Prostate gland (tissue), 2 donors: ENCODE data around the gene SPARC. TPM values are rescaled to one million over a fixed set of nuclear protein-coding genes. Genes with fewer than 3 reads are reported as not detected.

Experiments used
- DNase-seq: peaks from one replicate; pipeline ENCODE4 v3.0.0-alpha.2; 2019; ENCODE audit warnings: low spot score
- H3K27ac ChIP-seq, 2 donors: fragments of 200-600 bp; sonication (generic); 2 replicates each; pipeline ENCODE4 v1.5.1; 2017 to 2019
- H3K27me3 ChIP-seq: fragments of 200-600 bp; sonication (generic); replicated peaks from 2 replicates; pipeline ENCODE4 v1.5.1; 2019; ENCODE audit not compliant: insufficient read depth
- H3K36me3 ChIP-seq, 2 donors: fragments of 200-600 bp; sonication (generic); 1 replicate in 1 of 2; 2 replicates in 1 of 2; pipeline versions ENCODE4 v1.5.1 to v1.8.1; 2017 to 2019
- H3K4me1 ChIP-seq: fragments of 200-600 bp; sonication (generic); replicated peaks from 2 replicates; pipeline ENCODE4 v1.5.1; 2019
- H3K4me3 ChIP-seq, 2 donors: fragments of 200-600 bp; sonication (generic); 2 replicates each; pipeline ENCODE4 v1.5.1; 2017 to 2019
- H3K9me3 ChIP-seq: fragments of 200-600 bp; sonication (generic); 2 replicates; pipeline ENCODE4 v1.5.1; 2017
- CTCF ChIP-seq, 4 experiments: fragments of 200-600 bp in 2 of 4; fragments of 450-650 bp in 2 of 4; sonication (generic) in 2 of 4; IDR thresholded peaks; 1 replicate in 3 of 4; 2 replicates in 1 of 4; pipeline ENCODE4 v1.5.1; 2016 to 2019; ENCODE audit warnings: antibody characterized with exemption in 4 of 4, mild to moderate bottlenecking in 2 of 4, moderate library complexity in 2 of 4
- POLR2A ChIP-seq: fragments of 450-650 bp; IDR thresholded peaks from one replicate; pipeline ENCODE4 v1.6.1; 2016; ENCODE audit warnings: antibody characterized with exemption, mild to moderate bottlenecking
- POLR2AphosphoS5 ChIP-seq: sonication (generic); formaldehyde crosslinking; IDR thresholded peaks from one replicate; pipeline ENCODE4 v1.6.1; 2017; ENCODE audit warnings: antibody characterized with exemption
- WGBS: methylation state at CpG from one replicate; pipeline ENCODE4 v1.1.5; 2018; 5-methylcytosine and 5-hydroxymethylcytosine counted together
- intact Hi-C: fragments of 100-400 bp; cut with DNase I; formaldehyde crosslinking; loops from one replicate; pipeline ENCODE4 v1.14.2; 2022
- total RNA-seq, 2 donors: library from RNA; depleted of rRNA; stranded (reverse); fragments of >200 nt; gene quantifications; one replicate each; pipeline ENCODE4 v1.1.0, GENCODE V29; 2016

SPARC gene
- total RNA-seq, 2 donors from 2014 or later, result 101 to 2,249 TPM

GRCh38 chr5:151656311-151656710, 30.4 kb downstream of the SPARC start:
- Histone ChIP-seq H3K4me3 (no peak overlapping the region), H3K9me3 (no peaks in the 10 kb centered on the region), H3K4me1 (no peaks in the 10 kb centered on the region), H3K27ac (no peak overlapping the region), H3K36me3 (no peaks in the 10 kb centered on the region), H3K27me3 (no peaks in the 10 kb centered on the region)
- 95% methylated on average over 4 of the region's 4 CpGs for WGBS
- intact Hi-C loops, result no loop called here
- TF ChIP-seq POLR2A (no peak), CTCF (IDR thresholded peaks at IDR 0.05) (no peak), POLR2AphosphoS5 (no peak)
- DNase-seq, result no peak

- intact Hi-C loops, result loop anchor here (2.0 to 5.0 kb wide), 2 partner anchors 150 to 205 kb away; partner anchors contain the start of gene SLC36A1
- no peak overlapping the region for H3K4me3 ChIP-seq
- H3K27ac ChIP-seq, result no peak overlapping the region
- H3K36me3 ChIP-seq, result no peaks in the 10 kb centered on the region
- DNase-seq, result peak; percentile 76
- no peaks in the 10 kb centered on the region for H3K9me3 ChIP-seq
- no peaks in the 10 kb centered on the region for H3K4me1 ChIP-seq
- 0% methylated on average over 6 of the region's 6 CpGs for WGBS
- H3K27me3 ChIP-seq, result no peaks in the 10 kb centered on the region
- TF ChIP-seq POLR2A (no peak), POLR2AphosphoS5 (peak; percentile 46), CTCF (IDR thresholded peaks at IDR 0.05) (peak; percentile 53 to 90 (median 72))
Observed at GRCh38 chr5:151651997-151652645, 34.6 kb downstream of the SPARC start.

GRCh38 chr5:151648988-151649387, 37.7 kb downstream of the SPARC start:
- no peak for DNase-seq
- no peak for TF ChIP-seq POLR2A
- H3K27ac ChIP-seq, result peak overlapping the region in 1 of 2 donors; percentile 38
- 30% methylated on average over 7 of the region's 7 CpGs for WGBS
- H3K36me3 ChIP-seq, result no peaks in the 10 kb centered on the region
- H3K9me3 ChIP-seq, result no peaks in the 10 kb centered on the region
- H3K4me1 ChIP-seq, result no peaks in the 10 kb centered on the region
- no peak overlapping the region for H3K4me3 ChIP-seq
- intact Hi-C loops, result loop anchor here (10.0 kb wide), 1 partner anchor 506 kb away; no protein-coding TSS in a partner anchor
- H3K27me3 ChIP-seq, result no peaks in the 10 kb centered on the region

GRCh38 chr5:151648089-151648488, 38.6 kb downstream of the SPARC start:
- Histone ChIP-seq H3K4me1 (no peaks in the 10 kb centered on the region), H3K27ac (no peak overlapping the region), H3K27me3 (no peaks in the 10 kb centered on the region), H3K9me3 (no peaks in the 10 kb centered on the region), H3K4me3 (no peak overlapping the region), H3K36me3 (no peaks in the 10 kb centered on the region)
- 92% methylated on average over 2 of the region's 2 CpGs for WGBS
- TF ChIP-seq POLR2A (no peak), POLR2AphosphoS5 (no peak), CTCF (IDR thresholded peaks at IDR 0.05) (no peak)
- DNase-seq, result no peak
- intact Hi-C loops, result loop anchor here (10.0 kb wide), 1 partner anchor 507 kb away; no protein-coding TSS in a partner anchor

- Histone ChIP-seq H3K4me1 (no peaks in the 10 kb centered on the region), H3K36me3 (no peaks in the 10 kb centered on the region), H3K4me3 (no peak overlapping the region), H3K27me3 (no peaks in the 10 kb centered on the region), H3K27ac (no peak overlapping the region), H3K9me3 (no peaks in the 10 kb centered on the region)
- intact Hi-C loops, result loop anchor here (10.0 kb wide), 1 partner anchor 507 kb away; no protein-coding TSS in a partner anchor
- 81% methylated on average over 5 of the region's 5 CpGs for WGBS
- no peak for TF ChIP-seq POLR2AphosphoS5
- TF ChIP-seq CTCF (IDR thresholded peaks at IDR 0.05), result no peak
- TF ChIP-seq POLR2A, result no peak
- no peak for DNase-seq
Observed at GRCh38 chr5:151647320-151647861, 39.3 kb downstream of the SPARC start.
